ENCODE results near the gene PIGZ. TPM values are rescaled to one million over a fixed set of nuclear protein-coding genes. Genes with fewer than 3 reads are reported as not detected.

Gene PIGZ
- total and polyA plus RNA-seq, 10 donors, result 2.0 to 5.1 (median 2.5) TPM

DNA sequence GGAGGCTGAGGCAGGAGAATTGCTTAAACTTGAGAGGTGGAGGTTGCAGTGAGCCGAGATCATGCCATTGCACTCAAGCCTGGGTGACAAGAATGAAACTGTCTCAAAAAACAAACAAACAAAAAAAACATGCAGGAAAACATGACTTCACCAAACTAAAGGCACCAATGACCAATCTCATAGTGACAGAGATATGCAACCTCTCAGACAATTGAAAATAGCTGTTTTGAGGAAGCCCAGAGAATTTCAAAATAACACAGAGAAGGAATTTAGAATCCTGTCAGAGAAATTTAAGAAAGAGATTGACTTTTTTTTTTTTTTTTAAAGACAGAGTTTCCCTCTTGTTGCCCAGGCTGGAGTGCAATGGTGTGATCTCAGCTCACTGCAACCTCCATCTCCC is 52.4 kb downstream of the PIGZ start:
- intact Hi-C loops (cut with DNase I; ENCODE audit: low total_unique reads), result no loop called here
- no peak for TF ChIP-seq POLR2AphosphoS5 (IDR thresholded peaks at IDR 0.05)
- TF ChIP-seq, protein P1, sequence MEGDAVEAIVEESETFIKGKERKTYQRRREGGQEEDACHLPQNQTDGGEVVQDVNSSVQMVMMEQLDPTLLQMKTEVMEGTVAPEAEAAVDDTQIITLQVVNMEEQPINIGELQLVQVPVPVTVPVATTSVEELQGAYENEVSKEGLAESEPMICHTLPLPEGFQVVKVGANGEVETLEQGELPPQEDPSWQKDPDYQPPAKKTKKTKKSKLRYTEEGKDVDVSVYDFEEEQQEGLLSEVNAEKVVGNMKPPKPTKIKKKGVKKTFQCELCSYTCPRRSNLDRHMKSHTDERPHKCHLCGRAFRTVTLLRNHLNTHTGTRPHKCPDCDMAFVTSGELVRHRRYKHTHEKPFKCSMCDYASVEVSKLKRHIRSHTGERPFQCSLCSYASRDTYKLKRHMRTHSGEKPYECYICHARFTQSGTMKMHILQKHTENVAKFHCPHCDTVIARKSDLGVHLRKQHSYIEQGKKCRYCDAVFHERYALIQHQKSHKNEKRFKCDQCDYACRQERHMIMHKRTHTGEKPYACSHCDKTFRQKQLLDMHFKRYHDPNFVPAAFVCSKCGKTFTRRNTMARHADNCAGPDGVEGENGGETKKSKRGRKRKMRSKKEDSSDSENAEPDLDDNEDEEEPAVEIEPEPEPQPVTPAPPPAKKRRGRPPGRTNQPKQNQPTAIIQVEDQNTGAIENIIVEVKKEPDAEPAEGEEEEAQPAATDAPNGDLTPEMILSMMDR (IDR thresholded peaks at IDR 0.05 in 8 of 11, conservative IDR thresholded peaks at IDR 0.05 in 3 of 11), result no peak
- no peak for TF ChIP-seq POLR2A (IDR thresholded peaks at IDR 0.05)

DNA sequence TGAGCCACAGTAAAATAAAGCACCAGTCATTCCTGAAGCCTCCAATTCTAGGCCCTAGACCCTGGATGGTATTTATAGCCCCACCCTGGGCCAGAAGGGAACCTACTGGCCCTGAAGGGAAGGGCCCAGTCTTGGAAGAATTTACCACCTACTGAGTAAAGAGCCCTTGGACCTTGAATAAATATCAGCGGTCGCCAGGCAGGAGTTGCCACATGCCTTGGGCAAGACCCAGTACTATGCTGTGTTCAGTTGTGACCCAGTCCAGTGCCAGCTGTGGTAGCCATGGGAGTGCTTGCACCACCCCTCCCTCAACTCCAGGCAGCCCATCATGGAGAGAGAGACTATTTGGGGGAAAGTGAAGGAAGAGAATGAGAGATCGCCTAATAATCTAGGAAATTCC is 53.3 kb downstream of the PIGZ start:
- Histone ChIP-seq H3K36me3 (peaks cover 0 to 40% (median 17%) of the 10 kb centered on the region in 6 donors), H3K27me3 (replicated peaks in 1 of 7) (no peaks in the 10 kb centered on the region), H3K4me3 (no peak overlapping the region), H3K9me3 (peaks cover 0 to 24% (median 17%) of the 10 kb centered on the region in 8 donors), H3K4me1 (peaks cover 0 to 6% (median under 1%) of the 10 kb centered on the region in 6 donors), H3K27ac (no peak overlapping the region)
- no peak for DNase-seq
- TF ChIP-seq, protein P1 (IDR thresholded peaks at IDR 0.05 in 8 of 11, conservative IDR thresholded peaks at IDR 0.05 in 3 of 11), result no peak
- TF ChIP-seq POLR2A (IDR thresholded peaks at IDR 0.05) (no peak), POLR2AphosphoS5 (IDR thresholded peaks at IDR 0.05) (no peak)
- 96 to 100% (median 97%) methylated on average over 3 of the region's 3 CpGs for WGBS, 5 donors
- intact Hi-C loops (cut with DNase I; ENCODE audit: low total_unique reads), result no loop called here

More for the DNA sequence above, 52.4 kb downstream of the PIGZ start:
- Histone ChIP-seq H3K27me3 (replicated peaks in 1 of 7) (no peaks in the 10 kb centered on the region), H3K4me3 (no peak overlapping the region), H3K4me1 (peaks cover 0 to 14% (median 3%) of the 10 kb centered on the region in 6 donors), H3K36me3 (peaks cover 0 to 40% (median 17%) of the 10 kb centered on the region in 6 donors), H3K9me3 (peaks cover 0 to 24% (median 17%) of the 10 kb centered on the region in 8 donors), H3K27ac (no peak overlapping the region)
- no peak for DNase-seq
- WGBS, 5 donors, result 86 to 100% (median 96%) methylated on average over 1 of the region's 1 CpG

DNA sequence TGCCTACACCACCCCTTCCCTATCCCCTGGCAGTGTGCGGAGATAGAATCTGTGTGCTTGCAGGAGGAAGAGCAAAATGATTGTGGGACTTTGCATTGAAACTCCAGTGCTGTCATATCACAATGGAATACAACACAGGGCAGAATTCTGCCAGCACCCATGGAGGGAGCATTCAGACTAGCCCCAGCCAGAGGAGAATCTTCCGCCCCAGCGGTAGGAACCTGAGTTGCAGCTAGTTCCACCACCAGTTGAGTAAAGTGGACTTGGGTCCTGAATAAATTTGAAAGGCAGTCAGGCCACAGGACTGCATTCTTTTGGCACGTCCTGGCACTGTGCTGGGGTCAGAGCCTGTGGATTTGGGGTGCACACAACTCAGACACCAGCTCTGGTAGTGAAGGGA is 53.8 kb downstream of the PIGZ start:
- Histone ChIP-seq H3K9me3 (peaks cover 0 to 24% (median 17%) of the 10 kb centered on the region in 8 donors), H3K4me3 (no peak overlapping the region), H3K27ac (no peak overlapping the region), H3K27me3 (replicated peaks in 1 of 7) (no peaks in the 10 kb centered on the region), H3K4me1 (peaks cover 0 to 1% (median 0%) of the 10 kb centered on the region in 6 donors), H3K36me3 (peaks cover 0 to 43% (median 17%) of the 10 kb centered on the region in 6 donors)
- TF ChIP-seq POLR2AphosphoS5 (IDR thresholded peaks at IDR 0.05) (no peak), POLR2A (IDR thresholded peaks at IDR 0.05) (no peak)
- TF ChIP-seq, protein P1 (IDR thresholded peaks at IDR 0.05 in 8 of 11, conservative IDR thresholded peaks at IDR 0.05 in 3 of 11), result no peak
- WGBS, 5 donors, result 94 to 99% (median 96%) methylated on average over 4 of the region's 4 CpGs
- DNase-seq, result no peak
- intact Hi-C loops (cut with DNase I; ENCODE audit: low total_unique reads), result no loop called here

DNA sequence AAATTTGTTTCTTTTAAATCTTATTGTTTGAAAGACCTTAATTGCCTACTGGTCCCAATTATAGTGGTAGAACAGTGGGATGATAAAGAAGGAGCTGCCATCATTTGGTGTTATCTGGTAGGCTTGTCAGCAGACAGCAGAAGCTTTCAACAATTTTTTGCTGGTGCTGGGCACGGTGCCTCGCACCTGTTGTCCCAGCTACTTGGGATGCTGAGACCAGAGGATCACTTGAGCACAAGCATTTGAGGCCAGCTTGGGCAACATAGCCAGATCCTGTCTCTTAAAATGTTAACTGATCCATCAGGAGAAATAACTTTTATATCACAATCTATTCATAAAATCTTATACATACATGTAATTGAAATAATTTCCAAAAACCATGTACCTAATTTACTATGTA is 64.9 kb downstream of the PIGZ start:
- intact Hi-C loops (cut with DNase I; ENCODE audit: low total_unique reads), result no loop called here
- no peaks in the 10 kb centered on the region for H3K27me3 ChIP-seq (replicated peaks in 1 of 7)
- H3K9me3 ChIP-seq, result no peaks in the 10 kb centered on the region
- H3K36me3 ChIP-seq, result peaks cover 3 to 99% (median 74%) of the 10 kb centered on the region in 6 donors
- 94 to 100% (median 99%) methylated on average over 2 of the region's 2 CpGs for WGBS, 5 donors
- DNase-seq, result no peak
- H3K27ac ChIP-seq, result no peak overlapping the region
- H3K4me1 ChIP-seq, result no peaks in the 10 kb centered on the region
- TF ChIP-seq POLR2AphosphoS5 (IDR thresholded peaks at IDR 0.05) (no peak), POLR2A (IDR thresholded peaks at IDR 0.05) (no peak)
- TF ChIP-seq, protein P1 (IDR thresholded peaks at IDR 0.05 in 8 of 11, conservative IDR thresholded peaks at IDR 0.05 in 3 of 11), result no peak
- H3K4me3 ChIP-seq, result no peak overlapping the region
